IPS DF 19.7 (cell line): ENCODE measurements around the gene FAM89B.

Experiments
- DNase-seq: peaks from one replicate; pipeline ENCODE4 v3.0.0-alpha.2; 2013; ENCODE audit warnings: low read depth, low spot score

The FAM89B gene

GRCh38 chr11:65538915-65539743 lies 33.2 kb upstream of the FAM89B start:
- DNase-seq, result no peak

GRCh38 chr11:65539744-65540289 lies 32.5 kb upstream of the FAM89B start:
- DNase-seq, result no peak

GRCh38 chr11:65540290-65541092 lies 31.8 kb upstream of the FAM89B start:
- no peak for DNase-seq

GRCh38 chr11:65541093-65541982 lies 31.0 kb upstream of the FAM89B start:
- DNase-seq, result no peak

GRCh38 chr11:65542738-65543390 lies 29.5 kb upstream of the FAM89B start:
- DNase-seq, result no peak

- DNase-seq, result no peak
These were observed 26.5 kb upstream of the FAM89B start for GRCh38 chr11:65545853-65546216.

- no peak for DNase-seq
These were observed 25.9 kb upstream of the FAM89B start for GRCh38 chr11:65546217-65546958.

GRCh38 chr11:65547446-65548125 lies 24.8 kb upstream of the FAM89B start:
- no peak for DNase-seq

GRCh38 chr11:65548395-65548794 lies 23.9 kb upstream of the FAM89B start:
- DNase-seq, result no peak

- DNase-seq, result no peak
These were observed 23.2 kb upstream of the FAM89B start for GRCh38 chr11:65549096-65549495.

- DNase-seq, result no peak
These were observed 20.6 kb upstream of the FAM89B start for GRCh38 chr11:65551572-65552387.

GRCh38 chr11:65552388-65552951 lies 19.9 kb upstream of the FAM89B start:
- no peak for DNase-seq

- DNase-seq, result no peak
These were observed 18.9 kb upstream of the FAM89B start for GRCh38 chr11:65553301-65554001.

- no peak for DNase-seq
These were observed 18.1 kb upstream of the FAM89B start for GRCh38 chr11:65554057-65554818.

GRCh38 chr11:65554842-65555430 lies 17.4 kb upstream of the FAM89B start:
- DNase-seq, result no peak

GRCh38 chr11:65555693-65556231 lies 16.6 kb upstream of the FAM89B start:
- DNase-seq, result no peak
